ENCODE measurements around the gene ERCC4. TPM values are rescaled to one million over a fixed set of nuclear protein-coding genes. Genes with fewer than 3 reads are reported as not detected.

The ERCC4 gene
- polyA plus RNA-seq, 1 of the 3 experiments (the other 2 are of a cell fraction) = 1.8 TPM

GRCh38 chr16:13953501-13953900 is 33.5 kb downstream of the ERCC4 start:
- POLR2A ChIA-PET = no interaction called here
- Histone ChIP-seq H2AFZ (ENCODE audit: low read depth) (no peak overlapping the region), H3K4me1 (ENCODE audit: control insufficient read depth in 1 of 2, insufficient read depth in 2 of 2, low read depth in 1 of 2, low read length in 1 of 2) (peaks cover 7 to 11% of the 10 kb centered on the region in 2 experiments; a peak in 3 of 4 replicates), H3K27me3 (ENCODE audit: insufficient read depth) (no peaks in the 10 kb centered on the region), H4K20me1 (ENCODE audit: insufficient read depth) (no peaks in the 10 kb centered on the region), H3K4me3 (ENCODE audit: low read depth in 2 of 2, low read length in 1 of 2) (no peak overlapping the region), H3K9me2 (no peaks in the 10 kb centered on the region), H3K4me2 (no peak overlapping the region), H3K27ac (ENCODE audit: low read depth in 2 of 2, low read length in 1 of 2) (no peak overlapping the region), H3K79me2 (ENCODE audit: insufficient read depth) (no peaks in the 10 kb centered on the region), H3F3A (replicated peaks; ENCODE audit: insufficient read depth) (peaks cover 21% of the 10 kb centered on the region), H3K9ac (no peak overlapping the region), H3K36me3 (replicated peaks in 1 of 2; ENCODE audit: control insufficient read depth in 1 of 2, insufficient read depth in 2 of 2, low read length in 1 of 2) (peaks cover 8 to 9% of the 10 kb centered on the region in 2 experiments), H3K9me3 (no peaks in the 10 kb centered on the region)
- CTCF ChIA-PET = no interaction called here
- TF ChIP-seq GATA2 (CRISPR knock-in tag; IDR thresholded peaks at IDR 0.05) = no peak
- no peak for TF ChIP-seq RAD21 (IDR thresholded peaks at IDR 0.05; ENCODE audit: low read length)
- no peak for TF ChIP-seq FOSL2 (IDR thresholded peaks at IDR 0.05; ENCODE audit: borderline replicate concordance, low read depth)
- no peak for TF ChIP-seq ELF1 (IDR thresholded peaks at IDR 0.05)
- no peak for TF ChIP-seq FOXM1 (IDR thresholded peaks at IDR 0.05; ENCODE audit: low read depth)
- no peak for TF ChIP-seq EP300 (IDR thresholded peaks at IDR 0.05; ENCODE audit: borderline replicate concordance in 1 of 2, low read depth in 1 of 2, low read length in 1 of 2)
- no peak for TF ChIP-seq USF2 (IDR thresholded peaks at IDR 0.05; ENCODE audit: borderline replicate concordance, low read depth, low read length)
- TF ChIP-seq ZBTB33 (IDR thresholded peaks at IDR 0.05; ENCODE audit: borderline replicate concordance, low read depth) = no peak
- no peak for TF ChIP-seq SIN3A (IDR thresholded peaks at IDR 0.05; ENCODE audit: borderline replicate concordance, low read depth, low read length)
- no peak for TF ChIP-seq JUND (IDR thresholded peaks at IDR 0.05)
- TF ChIP-seq FOXJ3 (CRISPR knock-in tag; IDR thresholded peaks at IDR 0.05) = no peak
- TF ChIP-seq CHD2 (IDR thresholded peaks at IDR 0.05; ENCODE audit: low read length, partially characterized antibody) = no peak
- no peak for TF ChIP-seq TEAD4 (IDR thresholded peaks at IDR 0.05; ENCODE audit: borderline replicate concordance, insufficient read depth)
- no peak for TF ChIP-seq RCOR1 (IDR thresholded peaks at IDR 0.05; ENCODE audit: low read length)
- TF ChIP-seq CTCF (IDR thresholded peaks at IDR 0.05) = no peak
- DNase-seq = no peak
- WGBS (ENCODE audit: low lambda C conversion rate) = 95% methylated on average over 2 of the region's 2 CpGs

Measured in SK-N-SH (cell line).